Measurements from ENCODE around the gene KRT222. TPM values are rescaled to one million over a fixed set of nuclear protein-coding genes. Genes with fewer than 3 reads are reported as not detected.

KRT222 gene
- total RNA-seq, 1 donor from 2014 or later: not detected

DNA sequence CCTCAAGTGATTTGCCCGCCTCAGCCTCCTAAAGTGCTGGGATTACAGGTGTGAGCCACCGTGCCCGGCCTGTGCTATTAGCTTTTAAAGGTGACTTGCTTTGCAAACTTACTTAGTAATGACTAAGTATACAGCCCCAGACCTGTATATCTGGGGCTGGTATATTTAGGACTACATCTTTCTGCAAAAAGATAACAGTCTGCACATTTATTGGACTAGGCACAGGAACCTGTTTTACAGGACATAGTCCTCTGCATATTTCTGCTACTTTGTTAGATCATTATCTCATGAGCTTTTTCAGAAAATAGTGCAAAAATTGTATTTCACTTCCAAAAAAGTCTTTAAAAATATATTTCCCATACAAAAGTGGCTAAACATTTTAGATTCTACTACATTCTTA is 37.3 kb upstream of the KRT222 start:
- H3K27ac Mint-ChIP-seq: peak overlapping the region; percentile 66
- H3K9me3 Mint-ChIP-seq: no peaks in the 10 kb centered on the region
- peaks cover 50% of the 10 kb centered on the region for H3K4me1 Mint-ChIP-seq
- DNase-seq (ENCODE audit: low spot score in 2 of 2, unreplicated experiment in 2 of 2): no peak
- no peaks in the 10 kb centered on the region for H3K36me3 Mint-ChIP-seq
- peaks cover 4% of the 10 kb centered on the region for H3K27me3 Mint-ChIP-seq (ENCODE audit: low read depth)
- H3K4me3 Mint-ChIP-seq: no peak overlapping the region
- TF ChIP-seq, protein P1, sequence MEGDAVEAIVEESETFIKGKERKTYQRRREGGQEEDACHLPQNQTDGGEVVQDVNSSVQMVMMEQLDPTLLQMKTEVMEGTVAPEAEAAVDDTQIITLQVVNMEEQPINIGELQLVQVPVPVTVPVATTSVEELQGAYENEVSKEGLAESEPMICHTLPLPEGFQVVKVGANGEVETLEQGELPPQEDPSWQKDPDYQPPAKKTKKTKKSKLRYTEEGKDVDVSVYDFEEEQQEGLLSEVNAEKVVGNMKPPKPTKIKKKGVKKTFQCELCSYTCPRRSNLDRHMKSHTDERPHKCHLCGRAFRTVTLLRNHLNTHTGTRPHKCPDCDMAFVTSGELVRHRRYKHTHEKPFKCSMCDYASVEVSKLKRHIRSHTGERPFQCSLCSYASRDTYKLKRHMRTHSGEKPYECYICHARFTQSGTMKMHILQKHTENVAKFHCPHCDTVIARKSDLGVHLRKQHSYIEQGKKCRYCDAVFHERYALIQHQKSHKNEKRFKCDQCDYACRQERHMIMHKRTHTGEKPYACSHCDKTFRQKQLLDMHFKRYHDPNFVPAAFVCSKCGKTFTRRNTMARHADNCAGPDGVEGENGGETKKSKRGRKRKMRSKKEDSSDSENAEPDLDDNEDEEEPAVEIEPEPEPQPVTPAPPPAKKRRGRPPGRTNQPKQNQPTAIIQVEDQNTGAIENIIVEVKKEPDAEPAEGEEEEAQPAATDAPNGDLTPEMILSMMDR (IDR thresholded peaks at IDR 0.05; ENCODE audit: unreplicated experiment): no peak

DNA sequence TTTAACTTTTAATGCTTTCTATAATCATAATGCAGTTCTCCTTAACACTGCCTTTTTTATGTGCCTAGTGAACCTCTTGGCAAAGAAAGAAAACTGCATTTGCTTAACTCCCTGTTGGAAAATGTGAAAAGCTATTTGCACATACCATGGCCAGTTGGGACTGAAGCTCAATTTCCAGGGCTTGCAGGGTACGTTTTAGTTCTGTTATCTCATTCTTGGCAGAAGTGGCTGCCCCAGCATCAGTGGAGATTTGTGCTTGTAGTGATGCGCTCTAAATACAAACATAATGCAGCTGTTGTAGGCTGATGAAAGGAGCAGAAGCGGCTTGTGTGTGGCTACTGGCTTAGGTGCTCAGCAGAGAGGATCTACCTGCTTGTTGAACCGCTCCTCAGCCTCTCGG is 34.9 kb upstream of the KRT222 start:
- Mint-ChIP-seq H3K4me1 (peaks cover 59% of the 10 kb centered on the region), H3K27ac (no peak overlapping the region)
- TF ChIP-seq, protein P1 (IDR thresholded peaks at IDR 0.05; ENCODE audit: unreplicated experiment): no peak

DNA sequence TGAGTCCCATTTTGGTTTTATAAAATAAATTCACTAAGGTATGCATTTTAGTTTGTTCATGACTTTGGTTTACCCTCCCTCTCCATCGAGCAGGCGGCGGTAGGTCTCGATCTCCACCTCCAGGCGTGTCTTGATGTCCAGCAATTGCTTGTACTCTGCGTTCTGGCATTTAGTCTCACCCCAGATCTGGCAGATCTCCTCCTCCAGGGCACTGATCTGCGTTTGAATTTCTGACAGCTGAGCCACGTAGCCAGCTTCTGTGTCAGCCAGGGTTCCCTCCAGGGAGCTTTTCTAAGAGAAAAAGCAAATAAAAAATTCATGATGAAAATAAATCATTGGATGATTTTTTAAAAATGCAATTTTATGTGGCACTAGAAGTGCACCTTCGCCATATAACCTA is 34.4 kb upstream of the KRT222 start:
- Mint-ChIP-seq H3K4me3 (no peak overlapping the region), H3K27ac (peak overlapping the region; percentile 69), H3K36me3 (no peaks in the 10 kb centered on the region), H3K4me1 (peaks cover 60% of the 10 kb centered on the region), H3K27me3 (ENCODE audit: low read depth) (peaks cover 2% of the 10 kb centered on the region), H3K9me3 (no peaks in the 10 kb centered on the region)
- DNase-seq (ENCODE audit: low spot score in 2 of 2, unreplicated experiment in 2 of 2): no peak
- TF ChIP-seq, protein P1 (IDR thresholded peaks at IDR 0.05; ENCODE audit: unreplicated experiment): no peak

More for the DNA sequence above, 34.9 kb upstream of the KRT222 start:
- no peaks in the 10 kb centered on the region for H3K9me3 Mint-ChIP-seq
- H3K36me3 Mint-ChIP-seq: no peaks in the 10 kb centered on the region
- H3K4me3 Mint-ChIP-seq: no peak overlapping the region
- DNase-seq (ENCODE audit: low spot score in 2 of 2, unreplicated experiment in 2 of 2): no peak
- peaks cover 4% of the 10 kb centered on the region for H3K27me3 Mint-ChIP-seq (ENCODE audit: low read depth)

DNA sequence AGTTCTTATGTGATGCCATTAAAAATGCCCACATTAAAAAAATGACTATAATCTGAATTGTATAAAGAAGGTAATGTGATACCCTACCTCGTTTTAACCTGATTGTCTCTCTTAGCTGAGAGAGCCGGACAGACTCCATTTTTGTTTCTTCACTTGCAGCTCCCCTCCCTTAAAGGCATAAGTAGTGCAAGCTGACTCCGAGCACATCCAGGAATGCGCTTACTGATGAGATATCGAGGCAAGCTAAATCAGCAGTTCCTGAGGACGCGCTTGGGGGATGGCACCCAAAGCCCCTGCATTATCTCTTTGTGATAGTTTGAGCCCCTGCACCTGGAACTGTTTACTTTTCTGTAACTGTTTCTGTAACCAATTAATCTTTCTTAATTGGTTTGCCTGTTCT is 32.3 kb upstream of the KRT222 start:
- no peak for DNase-seq (ENCODE audit: low spot score in 2 of 2, unreplicated experiment in 2 of 2)
- Mint-ChIP-seq H3K4me3 (peak overlapping the region; percentile 15), H3K27ac (peak overlapping the region; percentile 62), H3K27me3 (ENCODE audit: low read depth) (peaks cover 2% of the 10 kb centered on the region), H3K4me1 (peaks cover 51% of the 10 kb centered on the region), H3K36me3 (no peaks in the 10 kb centered on the region), H3K9me3 (no peaks in the 10 kb centered on the region)
- TF ChIP-seq, protein P1 (IDR thresholded peaks at IDR 0.05; ENCODE audit: unreplicated experiment): no peak

DNA sequence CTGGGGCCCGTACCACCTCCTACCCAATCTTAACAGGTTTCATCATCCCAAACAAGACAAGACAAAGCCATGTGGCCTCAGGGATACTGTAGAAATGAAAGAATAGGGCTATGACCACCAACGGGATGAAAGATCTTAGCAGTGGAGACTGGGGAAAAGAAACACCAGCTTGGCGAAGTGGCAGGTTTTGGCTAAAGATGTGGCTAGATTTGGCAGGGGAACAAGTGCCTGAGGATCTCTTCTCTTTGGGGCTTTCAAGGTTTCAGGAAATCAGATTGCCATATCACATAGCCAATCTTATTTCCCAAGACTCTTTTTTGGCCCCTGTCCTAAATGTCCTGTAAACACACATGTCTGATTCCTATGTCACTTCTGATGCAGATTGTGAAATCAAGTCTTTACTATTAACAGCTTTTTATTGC is 31.7 kb upstream of the KRT222 start:
- peaks cover 2% of the 10 kb centered on the region for H3K27me3 Mint-ChIP-seq (ENCODE audit: low read depth)
- no peak for DNase-seq (ENCODE audit: low spot score in 2 of 2, unreplicated experiment in 2 of 2)
- no peaks in the 10 kb centered on the region for H3K36me3 Mint-ChIP-seq
- no peak overlapping the region for H3K27ac Mint-ChIP-seq
- TF ChIP-seq, protein P1 (IDR thresholded peaks at IDR 0.05; ENCODE audit: unreplicated experiment): no peak
- no peaks in the 10 kb centered on the region for H3K9me3 Mint-ChIP-seq
- H3K4me1 Mint-ChIP-seq: peaks cover 45% of the 10 kb centered on the region
- no peak overlapping the region for H3K4me3 Mint-ChIP-seq

All from mesothelial cell of epicardium (in vitro differentiated cells).